ENCODE measurements around the gene FERMT2. TPM values are rescaled to one million over a fixed set of nuclear protein-coding genes. Genes with fewer than 3 reads are reported as not detected.

Gene FERMT2
- total RNA-seq, 1 donor: 1.6 TPM

- Histone ChIP-seq H3K9me3 (ENCODE audit: low read depth, low read length) (no peaks in the 10 kb centered on the region), H3K4me3 (ENCODE audit: low read length) (no peak overlapping the region), H3K4me1 (ENCODE audit: insufficient read depth, low read length) (no peaks in the 10 kb centered on the region), H3K27me3 (ENCODE audit: insufficient read depth, low read length) (no peaks in the 10 kb centered on the region)
Observed at GRCh38 chr14:52848626-52849025, 102.2 kb downstream of the FERMT2 start.

- Histone ChIP-seq H3K27me3 (ENCODE audit: insufficient read depth, low read length) (no peaks in the 10 kb centered on the region), H3K4me3 (ENCODE audit: low read length) (no peak overlapping the region), H3K4me1 (ENCODE audit: insufficient read depth, low read length) (no peaks in the 10 kb centered on the region), H3K9me3 (ENCODE audit: low read depth, low read length) (no peaks in the 10 kb centered on the region)
Observed at GRCh38 chr14:52846591-52846990, 104.3 kb downstream of the FERMT2 start.

GRCh38 chr14:52845081-52845480, 105.8 kb downstream of the FERMT2 start:
- Histone ChIP-seq H3K9me3 (ENCODE audit: low read depth, low read length) (no peaks in the 10 kb centered on the region), H3K4me1 (ENCODE audit: insufficient read depth, low read length) (no peaks in the 10 kb centered on the region), H3K27me3 (ENCODE audit: insufficient read depth, low read length) (no peaks in the 10 kb centered on the region), H3K4me3 (ENCODE audit: low read length) (no peak overlapping the region)

- Histone ChIP-seq H3K4me3 (ENCODE audit: low read length) (no peak overlapping the region), H3K27me3 (ENCODE audit: insufficient read depth, low read length) (no peaks in the 10 kb centered on the region), H3K9me3 (ENCODE audit: low read depth, low read length) (no peaks in the 10 kb centered on the region), H3K4me1 (ENCODE audit: insufficient read depth, low read length) (no peaks in the 10 kb centered on the region)
Observed at GRCh38 chr14:52844262-52845060, 106.4 kb downstream of the FERMT2 start.

- Histone ChIP-seq H3K4me1 (ENCODE audit: insufficient read depth, low read length) (no peaks in the 10 kb centered on the region), H3K27me3 (ENCODE audit: insufficient read depth, low read length) (no peaks in the 10 kb centered on the region), H3K4me3 (ENCODE audit: low read length) (no peak overlapping the region), H3K9me3 (ENCODE audit: low read depth, low read length) (no peaks in the 10 kb centered on the region)
Observed at GRCh38 chr14:52840877-52841276, 110.0 kb downstream of the FERMT2 start.

- Histone ChIP-seq H3K4me3 (ENCODE audit: low read length) (no peak overlapping the region), H3K4me1 (ENCODE audit: insufficient read depth, low read length) (no peaks in the 10 kb centered on the region), H3K27me3 (ENCODE audit: insufficient read depth, low read length) (no peaks in the 10 kb centered on the region), H3K9me3 (ENCODE audit: low read depth, low read length) (no peaks in the 10 kb centered on the region)
Observed at GRCh38 chr14:52837451-52837850, 113.4 kb downstream of the FERMT2 start.

- no peaks in the 10 kb centered on the region for H3K4me1 ChIP-seq (ENCODE audit: insufficient read depth, low read length)
- no peaks in the 10 kb centered on the region for H3K27me3 ChIP-seq (ENCODE audit: insufficient read depth, low read length)
- no peak overlapping the region for H3K4me3 ChIP-seq (ENCODE audit: low read length)
- no peaks in the 10 kb centered on the region for H3K9me3 ChIP-seq (ENCODE audit: low read depth, low read length)
Observed at GRCh38 chr14:52836063-52836462, 114.8 kb downstream of the FERMT2 start.

GRCh38 chr14:52835122-52835903, 115.5 kb downstream of the FERMT2 start:
- Histone ChIP-seq H3K27me3 (ENCODE audit: insufficient read depth, low read length) (no peaks in the 10 kb centered on the region), H3K9me3 (ENCODE audit: low read depth, low read length) (no peaks in the 10 kb centered on the region), H3K4me1 (ENCODE audit: insufficient read depth, low read length) (no peaks in the 10 kb centered on the region), H3K4me3 (ENCODE audit: low read length) (no peak overlapping the region)

- H3K9me3 ChIP-seq (ENCODE audit: low read depth, low read length): no peaks in the 10 kb centered on the region
- H3K4me3 ChIP-seq (ENCODE audit: low read length): no peak overlapping the region
- no peaks in the 10 kb centered on the region for H3K4me1 ChIP-seq (ENCODE audit: insufficient read depth, low read length)
- no peaks in the 10 kb centered on the region for H3K27me3 ChIP-seq (ENCODE audit: insufficient read depth, low read length)
Observed at GRCh38 chr14:52834440-52834842, 116.4 kb downstream of the FERMT2 start.

- Histone ChIP-seq H3K4me1 (ENCODE audit: insufficient read depth, low read length) (no peaks in the 10 kb centered on the region), H3K4me3 (ENCODE audit: low read length) (no peak overlapping the region), H3K27me3 (ENCODE audit: insufficient read depth, low read length) (no peaks in the 10 kb centered on the region), H3K9me3 (ENCODE audit: low read depth, low read length) (no peaks in the 10 kb centered on the region)
Observed at GRCh38 chr14:52833891-52834290, 117.0 kb downstream of the FERMT2 start.

- H3K4me1 ChIP-seq (ENCODE audit: insufficient read depth, low read length): no peaks in the 10 kb centered on the region
- H3K4me3 ChIP-seq (ENCODE audit: low read length): no peak overlapping the region
- H3K27me3 ChIP-seq (ENCODE audit: insufficient read depth, low read length): peaks cover 3% of the 10 kb centered on the region
- H3K9me3 ChIP-seq (ENCODE audit: low read depth, low read length): no peaks in the 10 kb centered on the region
Observed at GRCh38 chr14:52829527-52830185, 121.2 kb downstream of the FERMT2 start.

GRCh38 chr14:52827426-52827825, 123.4 kb downstream of the FERMT2 start:
- no peaks in the 10 kb centered on the region for H3K9me3 ChIP-seq (ENCODE audit: low read depth, low read length)
- H3K27me3 ChIP-seq (ENCODE audit: insufficient read depth, low read length): peaks cover 3% of the 10 kb centered on the region
- no peak overlapping the region for H3K4me3 ChIP-seq (ENCODE audit: low read length)
- no peaks in the 10 kb centered on the region for H3K4me1 ChIP-seq (ENCODE audit: insufficient read depth, low read length)

- Histone ChIP-seq H3K4me1 (ENCODE audit: insufficient read depth, low read length) (no peaks in the 10 kb centered on the region), H3K9me3 (ENCODE audit: low read depth, low read length) (no peaks in the 10 kb centered on the region), H3K4me3 (ENCODE audit: low read length) (no peak overlapping the region), H3K27me3 (ENCODE audit: insufficient read depth, low read length) (peaks cover 3% of the 10 kb centered on the region)
Observed at GRCh38 chr14:52825085-52825484, 125.8 kb downstream of the FERMT2 start.

GRCh38 chr14:52824462-52824861, 126.4 kb downstream of the FERMT2 start:
- peaks cover 3% of the 10 kb centered on the region for H3K27me3 ChIP-seq (ENCODE audit: insufficient read depth, low read length)
- no peaks in the 10 kb centered on the region for H3K4me1 ChIP-seq (ENCODE audit: insufficient read depth, low read length)
- H3K4me3 ChIP-seq (ENCODE audit: low read length): no peak overlapping the region
- H3K9me3 ChIP-seq (ENCODE audit: low read depth, low read length): no peaks in the 10 kb centered on the region

GRCh38 chr14:52821805-52822250, 129.0 kb downstream of the FERMT2 start:
- H3K4me1 ChIP-seq (ENCODE audit: insufficient read depth, low read length): no peaks in the 10 kb centered on the region
- H3K9me3 ChIP-seq (ENCODE audit: low read depth, low read length): no peaks in the 10 kb centered on the region
- H3K4me3 ChIP-seq (ENCODE audit: low read length): no peak overlapping the region

More at GRCh38 chr14:52821805-52822250, 129.0 kb downstream of the FERMT2 start:
- H3K27me3 ChIP-seq (ENCODE audit: insufficient read depth, low read length): peaks cover 3% of the 10 kb centered on the region
